Progenitor cell of endocrine pancreas (in vitro differentiated cells): Measurements from ENCODE around the gene PAK5. TPM values are rescaled to one million over a fixed set of nuclear protein-coding genes. Genes with fewer than 3 reads are reported as not detected.
A peak's percentile ranks its signal among the peaks of the same experiment; 100 is the strongest.

ENCODE experiments used
- DNase-seq: peaks from one replicate; pipeline ENCODE4 v3.0.0; 2021; ENCODE audit warnings: low spot score; ENCODE audit not compliant: unreplicated experiment
- H3K27ac Mint-ChIP-seq: 2 replicates; pipeline ENCODE4 v1.8.0; 2021; ENCODE audit warnings: mild to moderate bottlenecking, moderate library complexity, mixed read lengths
- H3K27me3 Mint-ChIP-seq: 2 replicates; pipeline ENCODE4 v1.8.0; 2021; ENCODE audit warnings: mixed read lengths
- H3K36me3 Mint-ChIP-seq: 2 replicates; pipeline ENCODE4 v1.8.0; 2022; ENCODE audit warnings: mixed read lengths; ENCODE audit not compliant: insufficient read depth
- H3K4me1 Mint-ChIP-seq: 2 replicates; pipeline ENCODE4 v1.8.0; 2021; ENCODE audit warnings: low read depth, mixed read lengths
- H3K4me3 Mint-ChIP-seq: 2 replicates; pipeline ENCODE4 v1.8.0; 2021; ENCODE audit warnings: low read depth, mild to moderate bottlenecking, moderate library complexity, mixed read lengths
- H3K9me3 Mint-ChIP-seq: 2 replicates; pipeline ENCODE4 v1.8.0; 2021; ENCODE audit warnings: low read depth, mixed read lengths
- CTCF ChIP-seq: fragments of 200-600 bp; sonication (generic); IDR thresholded peaks from one replicate; pipeline ENCODE4 v1.5.0; 2021; ENCODE audit warnings: antibody characterized with exemption, mild to moderate bottlenecking; ENCODE audit not compliant: unreplicated experiment
- total RNA-seq: library from RNA; stranded (reverse); gene quantifications from 2 replicates; pipeline ENCODE4 v1.2.1, GENCODE V29; 2021

PAK5 gene
- total RNA-seq, 1 donor from 2014 or later, result 12.2 TPM

GRCh38 chr20:9628141-9628540 is 210.7 kb downstream of the PAK5 start:
- Mint-ChIP-seq H3K36me3 (peaks cover 3% of the 10 kb centered on the region), H3K4me1 (peaks cover 1% of the 10 kb centered on the region), H3K4me3 (no peak overlapping the region), H3K9me3 (peaks cover 5% of the 10 kb centered on the region), H3K27me3 (no peaks in the 10 kb centered on the region), H3K27ac (no peak overlapping the region)
- TF ChIP-seq CTCF, result no peak
- no peak for DNase-seq

- H3K36me3 Mint-ChIP-seq, result peaks cover 5% of the 10 kb centered on the region
- peaks cover 9% of the 10 kb centered on the region for H3K9me3 Mint-ChIP-seq
- H3K27ac Mint-ChIP-seq, result no peak overlapping the region
- H3K4me1 Mint-ChIP-seq, result peaks cover 1% of the 10 kb centered on the region
- H3K4me3 Mint-ChIP-seq, result no peak overlapping the region
- no peaks in the 10 kb centered on the region for H3K27me3 Mint-ChIP-seq
- no peak for DNase-seq
- no peak for TF ChIP-seq CTCF
Observed at GRCh38 chr20:9627219-9627618, 211.7 kb downstream of the PAK5 start.

GRCh38 chr20:9626357-9626756 is 212.5 kb downstream of the PAK5 start:
- DNase-seq, result no peak
- TF ChIP-seq CTCF, result no peak
- peaks cover 9% of the 10 kb centered on the region for H3K9me3 Mint-ChIP-seq
- H3K36me3 Mint-ChIP-seq, result peaks cover 7% of the 10 kb centered on the region
- H3K4me3 Mint-ChIP-seq, result no peak overlapping the region
- H3K4me1 Mint-ChIP-seq, result peaks cover 1% of the 10 kb centered on the region
- H3K27ac Mint-ChIP-seq, result no peak overlapping the region
- H3K27me3 Mint-ChIP-seq, result no peaks in the 10 kb centered on the region

GRCh38 chr20:9617940-9618339 is 220.9 kb downstream of the PAK5 start:
- Mint-ChIP-seq H3K27ac (no peak overlapping the region), H3K4me1 (peaks cover 16% of the 10 kb centered on the region), H3K4me3 (no peak overlapping the region), H3K36me3 (peaks cover 8% of the 10 kb centered on the region), H3K9me3 (peaks cover 5% of the 10 kb centered on the region), H3K27me3 (no peaks in the 10 kb centered on the region)
- peak; percentile 75 for TF ChIP-seq CTCF
- DNase-seq, result no peak

- no peak overlapping the region for H3K27ac Mint-ChIP-seq
- TF ChIP-seq CTCF, result peak; percentile 96
- peak; percentile 21 for DNase-seq
Observed at GRCh38 chr20:9616833-9617461, 221.9 kb downstream of the PAK5 start.

More at GRCh38 chr20:9616833-9617461, 221.9 kb downstream of the PAK5 start:
- Mint-ChIP-seq H3K4me3 (no peak overlapping the region), H3K27me3 (no peaks in the 10 kb centered on the region), H3K4me1 (peaks cover 16% of the 10 kb centered on the region), H3K9me3 (peaks cover 3% of the 10 kb centered on the region), H3K36me3 (peaks cover 8% of the 10 kb centered on the region)
